H1 (cell line): Measurements from ENCODE around the gene MYH6.
"Not testable (repeated sequence)": the region's sequence is repeated elsewhere in the genome, so short reads cannot be mapped to it uniquely, and the experiment has no call there.

ENCODE experiments used
- EP300 ChIP-seq, 2 experiments: IDR thresholded peaks; 1 replicate in 1 of 2; 2 replicates in 1 of 2; pipeline ENCODE4 v1.6.1; 2011 to 2012; ENCODE audit warnings: low read depth in 2 of 2, low read length in 2 of 2, mild to moderate bottlenecking in 2 of 2, borderline replicate concordance in 1 of 2, inconsistent platforms in 1 of 2, moderate library complexity in 1 of 2
- EZH2 ChIP-seq: fragments of 200-600 bp; sonication (generic); IDR thresholded peaks from 2 replicates; pipeline ENCODE4 v1.7.1; 2012; ENCODE audit warnings: low read depth, mild to moderate bottlenecking, moderate library complexity, low read length, inconsistent platforms; ENCODE audit not compliant: severe bottlenecking
- JUND ChIP-seq: IDR thresholded peaks from 2 replicates; pipeline ENCODE4 v1.6.1; 2011; ENCODE audit warnings: mild to moderate bottlenecking, improper control_type of control experiment, low read length
- RAD21 ChIP-seq, 2 experiments: IDR thresholded peaks in 1 of 2; conservative IDR thresholded peaks in 1 of 2; 2 replicates each; pipeline ENCODE4 v1.6.1; 2011; ENCODE audit warnings: low read depth in 2 of 2, low read length in 2 of 2, improper control_type of control experiment in 1 of 2, inconsistent platforms in 1 of 2, mild to moderate bottlenecking in 1 of 2, moderate library complexity in 1 of 2
- RFX5 ChIP-seq: IDR thresholded peaks from 2 replicates; pipeline ENCODE4 v1.6.1; 2011; ENCODE audit warnings: low read depth, low read length, improper control_type of control experiment, borderline replicate concordance
- RNF2 ChIP-seq: fragments of 200-900, 300-1000 bp; sonication (generic); IDR thresholded peaks from 2 replicates; pipeline ENCODE4 v1.7.1; 2016; ENCODE audit warnings: borderline replicate concordance, low read depth, mild to moderate bottlenecking, antibody characterized with exemption, low read length; ENCODE audit not compliant: poor library complexity, severe bottlenecking; ENCODE audit errors: missing control alignments
- SUZ12 ChIP-seq: fragments of 200-600 bp; sonication (generic); IDR thresholded peaks from 2 replicates; pipeline ENCODE4 v1.6.1; 2012; ENCODE audit warnings: mild to moderate bottlenecking, inconsistent platforms, low read length, moderate library complexity, mixed read lengths
- TF ChIP-seq, protein P1 (sequence below), 3 experiments: IDR thresholded peaks; 1 replicate in 2 of 3; 2 replicates in 1 of 3; pipeline versions ENCODE4 v1.5.1 to v1.6.1; 2011; ENCODE audit warnings: low read length in 3 of 3, mild to moderate bottlenecking in 3 of 3, inconsistent platforms in 2 of 3, low read depth in 1 of 3, moderate library complexity in 1 of 3; ENCODE audit not compliant: insufficient read depth in 1 of 3; ENCODE audit errors: control extremely low read depth in 1 of 3
- TF ChIP-seq, protein P2 (sequence below): IDR thresholded peaks from 2 replicates; pipeline ENCODE4 v1.6.1; 2011; ENCODE audit warnings: low read length, improper control_type of control experiment

GRCh38 chr14:23386266-23386657 is 21.8 kb downstream of the MYH6 start:
- not testable (repeated sequence) for TF ChIP-seq EZH2; RFX5; RAD21 (IDR thresholded peaks at IDR 0.05 in 1 of 2, conservative IDR thresholded peaks at IDR 0.05 in 1 of 2; ENCODE audit: low read depth in 2 of 2, low read length in 2 of 2); JUND; EP300 (IDR thresholded peaks at IDR 0.05; ENCODE audit: borderline replicate concordance in 1 of 2, low read depth in 2 of 2, low read length in 2 of 2); SUZ12; RNF2
- TF ChIP-seq, protein P1, sequence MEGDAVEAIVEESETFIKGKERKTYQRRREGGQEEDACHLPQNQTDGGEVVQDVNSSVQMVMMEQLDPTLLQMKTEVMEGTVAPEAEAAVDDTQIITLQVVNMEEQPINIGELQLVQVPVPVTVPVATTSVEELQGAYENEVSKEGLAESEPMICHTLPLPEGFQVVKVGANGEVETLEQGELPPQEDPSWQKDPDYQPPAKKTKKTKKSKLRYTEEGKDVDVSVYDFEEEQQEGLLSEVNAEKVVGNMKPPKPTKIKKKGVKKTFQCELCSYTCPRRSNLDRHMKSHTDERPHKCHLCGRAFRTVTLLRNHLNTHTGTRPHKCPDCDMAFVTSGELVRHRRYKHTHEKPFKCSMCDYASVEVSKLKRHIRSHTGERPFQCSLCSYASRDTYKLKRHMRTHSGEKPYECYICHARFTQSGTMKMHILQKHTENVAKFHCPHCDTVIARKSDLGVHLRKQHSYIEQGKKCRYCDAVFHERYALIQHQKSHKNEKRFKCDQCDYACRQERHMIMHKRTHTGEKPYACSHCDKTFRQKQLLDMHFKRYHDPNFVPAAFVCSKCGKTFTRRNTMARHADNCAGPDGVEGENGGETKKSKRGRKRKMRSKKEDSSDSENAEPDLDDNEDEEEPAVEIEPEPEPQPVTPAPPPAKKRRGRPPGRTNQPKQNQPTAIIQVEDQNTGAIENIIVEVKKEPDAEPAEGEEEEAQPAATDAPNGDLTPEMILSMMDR (IDR thresholded peaks at IDR 0.05; ENCODE audit: control extremely low read depth in 1 of 3, insufficient read depth in 1 of 3, low read depth in 1 of 3, low read length in 3 of 3) = not testable (repeated sequence)
- TF ChIP-seq, protein P2, sequence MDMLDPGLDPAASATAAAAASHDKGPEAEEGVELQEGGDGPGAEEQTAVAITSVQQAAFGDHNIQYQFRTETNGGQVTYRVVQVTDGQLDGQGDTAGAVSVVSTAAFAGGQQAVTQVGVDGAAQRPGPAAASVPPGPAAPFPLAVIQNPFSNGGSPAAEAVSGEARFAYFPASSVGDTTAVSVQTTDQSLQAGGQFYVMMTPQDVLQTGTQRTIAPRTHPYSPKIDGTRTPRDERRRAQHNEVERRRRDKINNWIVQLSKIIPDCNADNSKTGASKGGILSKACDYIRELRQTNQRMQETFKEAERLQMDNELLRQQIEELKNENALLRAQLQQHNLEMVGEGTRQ = not testable (repeated sequence)
